ENCODE measurements around the gene SLC9A1.

Gene SLC9A1

DNA sequence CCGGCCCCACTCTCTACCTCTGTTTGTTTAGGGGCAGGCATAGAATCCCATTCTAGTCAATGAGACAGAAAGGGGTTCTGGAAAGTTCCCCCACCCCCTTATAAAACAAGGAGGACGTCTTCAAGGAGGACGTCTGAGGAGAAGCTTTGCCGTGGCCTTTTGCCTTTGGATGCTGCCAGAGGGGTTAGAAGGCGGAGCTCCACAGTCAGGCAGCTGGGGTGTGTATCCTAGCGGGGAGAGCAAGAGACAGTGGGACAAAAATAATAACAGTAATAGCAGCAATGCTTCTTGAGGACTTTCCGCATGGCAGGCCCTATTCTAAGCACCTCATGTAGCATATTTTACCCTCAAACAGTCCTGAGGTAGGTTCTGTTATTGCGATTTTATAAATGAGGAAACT lies 94.0 kb downstream of the SLC9A1 start:
- DNase-seq: no peak

DNA sequence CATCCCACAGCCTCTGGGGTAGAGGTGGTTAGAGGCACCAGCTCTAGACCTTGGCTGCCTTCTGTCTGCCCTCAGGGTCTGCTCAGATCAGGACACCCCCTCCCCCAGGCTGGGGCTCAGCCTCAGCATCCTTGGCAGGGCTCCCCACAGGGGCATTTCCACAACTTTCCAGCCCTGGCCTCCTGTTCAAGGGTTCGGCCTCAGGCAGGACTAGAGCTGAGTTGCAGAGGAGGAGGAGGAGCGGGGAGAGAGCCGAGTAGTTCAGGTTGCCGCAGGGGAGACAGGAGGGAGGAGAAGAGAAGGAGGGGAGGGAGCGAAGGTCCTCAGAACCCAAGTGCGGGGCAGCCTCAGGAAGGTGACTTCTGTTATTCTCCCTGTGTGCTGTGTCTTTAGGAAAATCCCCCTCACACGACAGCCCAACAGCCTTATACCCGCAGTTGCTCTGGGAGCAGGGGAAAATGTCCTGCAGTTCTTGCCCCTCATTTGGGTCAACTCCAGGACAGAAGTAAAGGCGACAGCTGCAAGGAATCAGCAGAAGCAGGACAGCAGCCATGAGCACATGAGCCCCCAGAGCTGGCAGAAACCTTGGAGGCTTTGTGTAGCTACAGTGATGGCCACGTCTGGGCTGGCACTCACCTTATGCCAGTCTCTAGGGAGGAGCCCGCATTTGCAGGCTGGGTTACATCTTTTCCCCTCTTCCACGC lies 95.8 kb downstream of the SLC9A1 start:
- DNase-seq: no peak

DNA sequence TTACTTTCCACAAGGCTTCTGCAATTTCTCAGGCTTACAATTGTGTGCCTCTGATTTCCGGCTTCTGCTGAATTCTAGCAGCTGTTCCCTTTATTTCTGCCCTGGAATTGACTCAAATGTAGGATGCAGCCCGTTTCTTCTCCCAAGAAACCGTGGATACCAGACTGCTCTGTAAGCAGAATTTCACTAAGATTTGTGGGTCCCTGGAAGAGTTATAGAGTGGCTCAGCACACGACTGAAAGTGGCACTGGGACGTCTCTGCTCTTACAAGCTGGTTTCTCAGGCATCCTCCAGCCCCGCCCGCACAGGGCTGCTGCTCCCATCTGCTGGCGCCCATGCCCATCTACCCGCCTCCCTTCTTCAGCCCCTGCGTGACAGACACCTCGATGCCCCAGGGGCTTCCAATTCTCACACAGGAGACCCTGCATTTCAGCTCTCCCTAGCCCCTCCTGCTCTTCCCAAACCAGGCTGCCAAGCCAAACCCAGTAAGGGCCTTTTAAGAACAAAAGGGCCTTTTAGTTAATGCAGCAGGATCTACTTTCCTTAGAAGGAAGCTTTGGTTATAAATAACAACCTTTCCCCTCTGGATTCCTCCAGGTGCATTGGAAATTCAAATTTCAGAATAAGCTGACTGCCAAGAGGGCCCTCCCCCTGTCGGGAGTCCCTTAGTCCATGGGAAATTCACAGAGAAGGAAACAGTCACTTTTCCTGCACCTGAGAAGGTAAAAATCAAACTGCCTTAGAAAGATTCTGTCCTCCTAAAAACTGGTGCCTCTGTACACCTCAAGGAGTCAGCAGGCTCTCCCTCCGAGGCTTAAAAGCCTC lies 96.9 kb downstream of the SLC9A1 start:
- DNase-seq: no peak

DNA sequence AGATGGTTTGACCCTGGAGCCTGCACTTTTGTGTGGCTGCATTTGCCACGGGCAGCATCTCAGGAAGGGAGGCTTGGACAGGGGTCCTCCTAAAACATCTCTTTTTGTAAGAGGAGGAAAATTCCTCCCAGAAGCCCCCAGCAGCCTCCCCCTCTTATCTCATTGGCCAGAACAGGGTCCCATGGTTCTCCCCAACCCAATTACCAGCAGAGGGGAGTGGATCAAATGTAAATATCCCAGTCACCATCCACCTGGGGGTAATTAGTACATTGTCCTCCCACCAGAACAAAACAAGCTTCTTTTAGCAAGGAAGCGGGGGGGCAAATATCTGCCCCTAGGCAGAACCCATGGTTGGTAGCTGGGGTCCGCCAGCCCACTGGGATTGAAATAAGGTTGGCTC lies 97.5 kb downstream of the SLC9A1 start:
- no peak for DNase-seq

DNA sequence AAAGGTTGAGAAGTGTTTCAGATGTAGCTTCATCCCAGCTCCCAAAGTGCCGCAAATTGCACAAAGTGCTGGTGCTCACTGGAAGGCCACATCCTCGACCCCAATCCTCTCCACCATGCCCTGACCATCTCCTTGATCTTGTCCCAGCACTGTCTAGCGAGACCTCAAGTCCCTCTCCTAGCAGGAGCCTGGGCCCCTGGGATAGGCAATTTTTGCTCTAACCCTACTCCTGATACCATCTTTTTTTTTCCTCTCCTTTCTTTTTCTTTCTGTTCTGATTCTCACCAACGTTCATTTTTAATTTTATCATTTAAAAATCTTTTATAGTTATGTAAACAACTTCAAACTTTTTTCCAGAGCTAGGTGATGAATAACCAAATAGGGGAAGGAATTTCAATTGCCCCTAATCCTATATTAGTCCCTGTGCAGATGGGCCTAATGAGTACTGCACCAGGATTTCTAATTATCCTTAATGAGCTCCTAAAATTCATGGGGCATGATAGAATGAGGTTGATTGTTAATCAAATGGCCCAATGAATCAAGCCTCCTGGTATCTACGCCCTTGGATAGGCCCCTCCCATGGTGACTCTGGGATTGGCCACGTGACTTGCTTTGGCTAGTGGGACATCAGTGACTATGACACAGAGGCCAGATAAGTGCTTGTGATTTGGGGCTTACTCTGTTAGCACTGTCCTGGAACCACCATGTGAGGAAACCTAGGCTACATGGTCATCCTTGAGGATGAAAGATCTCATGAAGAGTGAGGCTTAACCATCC lies 100.8 kb downstream of the SLC9A1 start:
- DNase-seq: no peak

DNA sequence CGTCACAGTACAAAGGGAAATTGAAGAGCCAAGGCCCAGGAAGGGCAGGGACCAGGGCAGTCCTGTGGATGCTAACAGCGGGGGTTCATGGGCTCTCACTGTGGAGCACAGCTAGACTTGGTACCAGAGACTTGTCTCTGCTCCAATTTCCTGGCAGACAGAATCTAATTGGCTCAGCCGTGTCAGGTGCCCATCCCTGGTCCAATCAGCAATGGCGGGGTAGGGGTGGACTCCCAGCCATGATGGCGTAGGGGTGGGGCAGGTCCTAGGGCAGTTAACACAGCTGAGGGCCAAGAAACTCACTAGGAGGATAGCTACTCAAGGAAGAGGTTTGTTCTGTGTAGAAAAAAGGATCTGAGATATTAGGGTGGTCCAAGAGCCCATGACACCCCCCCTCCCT lies 102.4 kb downstream of the SLC9A1 start:
- DNase-seq: no peak

DNA sequence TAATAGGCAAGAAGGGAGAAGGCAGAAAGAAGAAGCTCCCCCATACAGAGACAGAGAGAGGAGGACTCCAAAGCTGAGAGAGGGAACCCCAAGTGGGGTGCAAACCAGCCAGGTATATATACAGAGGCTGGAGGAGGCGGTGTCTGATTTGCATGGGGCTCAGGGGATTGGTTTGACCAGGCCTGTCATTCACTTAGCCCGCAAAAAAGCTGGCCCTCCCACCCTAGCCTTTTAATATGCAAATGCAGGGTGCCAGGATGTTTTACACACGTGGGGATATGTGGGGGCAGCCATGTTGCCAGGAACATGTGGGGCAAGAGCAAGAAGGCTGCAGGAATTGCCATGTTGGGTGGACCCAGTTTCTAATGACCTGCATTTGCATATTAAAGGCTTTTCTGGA lies 105.3 kb downstream of the SLC9A1 start:
- DNase-seq: no peak

DNA sequence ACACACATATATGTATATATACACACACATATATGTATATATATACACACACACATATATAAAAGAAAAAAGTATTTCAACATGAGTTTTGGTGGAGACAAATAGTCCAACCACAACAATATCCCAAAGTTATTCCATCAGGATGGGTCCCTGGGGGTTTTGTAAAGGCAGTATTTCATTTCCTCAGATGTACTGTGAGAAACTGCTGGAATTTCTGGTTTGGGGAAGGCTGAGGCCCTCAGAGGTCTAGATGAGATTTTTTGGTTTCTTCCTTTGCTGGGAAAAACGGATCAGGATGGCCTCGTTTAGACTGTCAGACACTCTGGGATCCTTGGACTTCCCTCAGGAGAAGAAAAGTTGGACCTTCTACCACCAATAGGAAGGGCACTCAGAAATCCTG lies 105.8 kb downstream of the SLC9A1 start:
- no peak for DNase-seq

Data from stimulated activated CD8-positive, alpha-beta memory T cell treated with anti-CD3 and anti-CD28 coated beads, Interleukin-4, amount 100 ng/mL, for 48 hours (primary cell).